ENCODE results near the gene COL23A1. TPM values are rescaled to one million over a fixed set of nuclear protein-coding genes. Genes with fewer than 3 reads are reported as not detected.

COL23A1 gene
- total RNA-seq, 1 donor from 2014 or later = not detected

- no peak for DNase-seq (ENCODE audit: extremely low read depth, low read depth, low spot score)
Measured at GRCh38 chr5:178352035-178352349, 238.2 kb downstream of the COL23A1 start.

GRCh38 chr5:178351221-178352034, 238.8 kb downstream of the COL23A1 start:
- no peak for DNase-seq (ENCODE audit: extremely low read depth, low read depth, low spot score)

- DNase-seq (ENCODE audit: extremely low read depth, low read depth, low spot score) = no peak
Measured at GRCh38 chr5:178350361-178351220, 239.6 kb downstream of the COL23A1 start.

GRCh38 chr5:178349625-178350353, 240.4 kb downstream of the COL23A1 start:
- DNase-seq (ENCODE audit: extremely low read depth, low read depth, low spot score) = no peak

- no peak for DNase-seq (ENCODE audit: extremely low read depth, low read depth, low spot score)
Measured at GRCh38 chr5:178349075-178349511, 241.1 kb downstream of the COL23A1 start.

GRCh38 chr5:178348356-178349074, 241.7 kb downstream of the COL23A1 start:
- no peak for DNase-seq (ENCODE audit: extremely low read depth, low read depth, low spot score)

GRCh38 chr5:178347956-178348355, 242.2 kb downstream of the COL23A1 start:
- no peak for DNase-seq (ENCODE audit: extremely low read depth, low read depth, low spot score)

- DNase-seq (ENCODE audit: extremely low read depth, low read depth, low spot score) = no peak
Measured at GRCh38 chr5:178346607-178347334, 243.4 kb downstream of the COL23A1 start.

GRCh38 chr5:178343306-178343705, 246.9 kb downstream of the COL23A1 start:
- no peak for DNase-seq (ENCODE audit: extremely low read depth, low read depth, low spot score)

- DNase-seq (ENCODE audit: extremely low read depth, low read depth, low spot score) = no peak
Measured at GRCh38 chr5:178341851-178342140, 248.4 kb downstream of the COL23A1 start.

GRCh38 chr5:178341091-178341850, 248.9 kb downstream of the COL23A1 start:
- no peak for DNase-seq (ENCODE audit: extremely low read depth, low read depth, low spot score)

- DNase-seq (ENCODE audit: extremely low read depth, low read depth, low spot score) = no peak
Measured at GRCh38 chr5:178340637-178341036, 249.6 kb downstream of the COL23A1 start.

- no peak for DNase-seq (ENCODE audit: extremely low read depth, low read depth, low spot score)
Measured at GRCh38 chr5:178340187-178340586, 250.0 kb downstream of the COL23A1 start.

GRCh38 chr5:178339272-178339671, 250.9 kb downstream of the COL23A1 start:
- DNase-seq (ENCODE audit: extremely low read depth, low read depth, low spot score) = no peak

- DNase-seq (ENCODE audit: extremely low read depth, low read depth, low spot score) = no peak
Measured at GRCh38 chr5:178338750-178339144, 251.4 kb downstream of the COL23A1 start.

GRCh38 chr5:178338126-178338749, 252.0 kb downstream of the COL23A1 start:
- DNase-seq (ENCODE audit: extremely low read depth, low read depth, low spot score) = no peak

- no peak for DNase-seq (ENCODE audit: extremely low read depth, low read depth, low spot score)
Measured at GRCh38 chr5:178337334-178337741, 252.9 kb downstream of the COL23A1 start.

GRCh38 chr5:178336889-178337288, 253.3 kb downstream of the COL23A1 start:
- DNase-seq (ENCODE audit: extremely low read depth, low read depth, low spot score) = no peak
